B cell (primary cell): ENCODE data around the gene PTPRU. TPM values are rescaled to one million over a fixed set of nuclear protein-coding genes. Genes with fewer than 3 reads are reported as not detected.
A peak's percentile ranks its signal among the peaks of the same experiment; 100 is the strongest.

ENCODE experiments used
- ATAC-seq: fragments of 200-7000 bp; cut with Tn5 transposase; one replicate; pipeline ENCODE4 v1.10.0; 2021; ENCODE audit warnings: low read depth, mild to moderate bottlenecking, moderate number of reproducible peaks, moderate library complexity
- CTCF ChIA-PET: fragments of 350-600 bp; sonication (Branson Sonifier 250); formaldehyde crosslinking; loops from one replicate; lab custom pipeline; 2021; ENCODE audit warnings: antibody characterized with exemption, inconsistent platforms; lab: Charles Lee
- POLR2A ChIA-PET: fragments of 350-600 bp; sonication (Branson Sonifier 250); formaldehyde crosslinking; loops from one replicate; lab custom pipeline; 2021; ENCODE audit warnings: antibody characterized with exemption; lab: Charles Lee
- DNase-seq: peaks from one replicate; pipeline ENCODE4 v3.0.0; 2013
- H2AFZ ChIP-seq: 2 replicates; pipeline ENCODE4 v1.6.1; 2012; ENCODE audit warnings: mild to moderate bottlenecking, low read depth, low read length; ENCODE audit not compliant: insufficient read depth, poor library complexity, severe bottlenecking
- H3K27ac ChIP-seq, 2 donors: 1 replicate in 1 of 2; 2 replicates in 1 of 2; pipeline ENCODE4 v1.5.1; 2012 to 2013; ENCODE audit warnings: low read length in 2 of 2, mild to moderate bottlenecking in 2 of 2, moderate library complexity in 1 of 2
- H3K27me3 ChIP-seq, 4 experiments: fragments of 200-600 bp in 1 of 4; sonication (generic) in 1 of 4; replicated peaks in 1 of 4; 1 replicate in 2 of 4; 2 replicates in 2 of 4; pipeline versions ENCODE4 v1.6.1 to v1.7.0; 2013 to 2016; ENCODE audit warnings: low read length in 3 of 4, mild to moderate bottlenecking in 2 of 4, mixed read lengths in 1 of 4, moderate library complexity in 1 of 4; ENCODE audit not compliant: insufficient read depth in 4 of 4, control insufficient read depth in 3 of 4; ENCODE audit errors: control extremely low read depth in 1 of 4
- H3K36me3 ChIP-seq, 2 experiments: replicated peaks in 1 of 2; 1 replicate in 1 of 2; 2 replicates in 1 of 2; pipeline versions ENCODE4 v1.6.1 to v1.7.1; 2013; ENCODE audit warnings: low read length in 1 of 2; ENCODE audit not compliant: insufficient read depth in 2 of 2, control insufficient read depth in 1 of 2; ENCODE audit errors: control extremely low read depth in 1 of 2, extremely low read depth in 1 of 2
- H3K4me1 ChIP-seq, 2 donors: fragments of 200-600 bp in 1 of 2; sonication (generic) in 1 of 2; 1 replicate in 1 of 2; 2 replicates in 1 of 2; pipeline versions ENCODE4 v1.5.1 to v1.6.1; 2013 to 2017; ENCODE audit warnings: low read length in 2 of 2; ENCODE audit not compliant: control insufficient read depth in 2 of 2, insufficient read depth in 2 of 2
- H3K4me2 ChIP-seq: replicated peaks from 2 replicates; pipeline ENCODE3; 2012; ENCODE audit warnings: mild to moderate bottlenecking, low read depth, low read length; ENCODE audit not compliant: poor library complexity, severe bottlenecking
- H3K4me3 ChIP-seq, 5 experiments: fragments of 200-600 bp in 1 of 5; sonication (generic) in 1 of 5; 1 replicate in 3 of 5; 2 replicates in 2 of 5; pipeline versions ENCODE4 v1.5.1 to v1.7.0; 2011 to 2016; ENCODE audit warnings: low read length in 4 of 5, mild to moderate bottlenecking in 4 of 5, low read depth in 2 of 5, control low read depth in 1 of 5, moderate library complexity in 1 of 5; ENCODE audit not compliant: insufficient read depth in 1 of 5; ENCODE audit errors: control extremely low read depth in 1 of 5, extremely low read depth in 1 of 5
- H3K79me2 ChIP-seq: fragments of 200-600 bp; sonication (generic); one replicate; pipeline ENCODE4 v1.6.0; 2016; ENCODE audit warnings: low read length; ENCODE audit not compliant: control insufficient read depth, insufficient read depth
- H3K9ac ChIP-seq: fragments of 200-600 bp; sonication (generic); 2 replicates; pipeline ENCODE4 v1.6.1; 2017; ENCODE audit warnings: mild to moderate bottlenecking, low read length, moderate library complexity
- H3K9me3 ChIP-seq, 3 donors: one replicate each; pipeline versions ENCODE4 v1.6.1 to v1.7.1; 2013; ENCODE audit warnings: low read length in 2 of 3; ENCODE audit not compliant: control insufficient read depth in 2 of 3, insufficient read depth in 1 of 3; ENCODE audit errors: control extremely low read depth in 1 of 3
- H4K20me1 ChIP-seq: 2 replicates; pipeline ENCODE4 v1.6.0; 2012; ENCODE audit warnings: mild to moderate bottlenecking, low read length; ENCODE audit not compliant: insufficient read depth, control insufficient read depth, poor library complexity, severe bottlenecking
- H3K27ac Mint-ChIP-seq: one replicate; pipeline ENCODE4 v1.8.0; 2021; ENCODE audit warnings: mixed read lengths
- H3K27me3 Mint-ChIP-seq: one replicate; pipeline ENCODE4 v1.8.0; 2021; ENCODE audit warnings: mixed read lengths
- H3K4me1 Mint-ChIP-seq: one replicate; pipeline ENCODE4 v1.8.0; 2021; ENCODE audit warnings: mixed read lengths
- H3K4me3 Mint-ChIP-seq: one replicate; pipeline ENCODE4 v1.8.0; 2021; ENCODE audit warnings: mixed read lengths
- H3K9me3 Mint-ChIP-seq: one replicate; pipeline ENCODE4 v1.8.0; 2022; ENCODE audit warnings: mixed read lengths; ENCODE audit not compliant: insufficient read depth
- EZH2 ChIP-seq: IDR thresholded peaks from 2 replicates; pipeline ENCODE4 v1.6.1; 2012; ENCODE audit warnings: borderline replicate concordance, low read depth, mild to moderate bottlenecking, moderate library complexity, low read length; ENCODE audit not compliant: insufficient read depth, poor library complexity, severe bottlenecking
- WGBS: methylation state at CpG from one replicate; pipeline ENCODE4 v1.1.5; 2013; ENCODE audit warnings: missing lambda C conversion rate; ENCODE audit not compliant: insufficient coverage; 5-methylcytosine and 5-hydroxymethylcytosine counted together
- intact Hi-C: fragments of 100-400 bp; cut with micrococcal nuclease; formaldehyde crosslinking; loops from one replicate; pipeline ENCODE4 v1.10.0; 2022
- polyA plus RNA-seq: library from polyadenylated mRNA; depleted of rRNA; stranded (reverse); fragments of >200 nt; gene quantifications from 2 replicates; pipeline ENCODE4 v1.2.3, GENCODE V29; 2012
- total RNA-seq, 2 donors: library from RNA; stranded (reverse); fragments of 120-200 nt in 1 of 2; gene quantifications; 1 replicate in 1 of 2; 2 replicates in 1 of 2; pipeline versions ENCODE4 v1.2.3 to v1.2.4, GENCODE V29; 2013 to 2022
- TF ChIP-seq, protein P1 (sequence below): fragments of 200-600 bp; IDR thresholded peaks from one replicate; pipeline ENCODE4 v1.8.0; 2022; ENCODE audit warnings: antibody characterized with exemption, mild to moderate bottlenecking

PTPRU gene
- total and polyA plus RNA-seq, 2 donors (not counting 1 experiment from before 2014, with no cell fraction given): 0.10 to 0.25 TPM

DNA sequence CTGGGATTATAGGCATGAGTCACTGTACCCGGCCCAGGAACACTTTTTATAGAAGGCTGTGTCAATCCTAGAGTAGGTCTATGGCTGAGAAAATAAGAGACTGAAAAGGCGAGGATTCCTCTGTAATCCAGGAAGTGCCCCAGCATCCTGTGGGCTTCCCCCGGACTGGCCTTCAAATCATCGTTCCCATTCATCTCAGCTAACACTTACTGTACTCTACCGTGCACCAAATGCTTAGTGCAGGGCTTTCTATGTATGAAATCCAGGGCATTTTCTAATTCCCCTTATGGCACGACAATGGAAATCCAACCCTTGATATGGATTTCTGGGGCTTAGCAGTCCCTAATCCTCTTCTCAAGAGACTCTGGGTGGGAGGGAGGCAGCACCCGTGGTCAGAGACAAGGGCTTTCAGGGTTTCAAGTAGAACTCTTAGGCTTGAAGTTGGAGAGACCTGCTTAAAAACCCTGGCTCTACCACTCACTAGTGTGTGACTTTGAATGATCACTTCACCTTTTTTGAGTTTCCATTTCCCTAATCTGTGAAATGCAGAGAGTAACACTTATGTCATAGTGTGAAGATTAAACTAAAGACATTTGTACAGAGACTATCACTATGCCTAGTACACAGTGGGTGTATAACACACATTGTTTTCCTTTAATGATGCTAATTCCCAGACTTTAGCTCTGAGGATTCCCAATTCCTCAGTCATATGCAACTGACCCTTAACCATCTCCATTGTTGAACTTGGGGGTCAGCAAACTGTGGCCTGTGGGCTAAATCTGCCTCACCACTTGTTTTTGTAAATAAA is 25.8 kb upstream of the PTPRU start:
- H3K27me3 Mint-ChIP-seq: no peaks in the 10 kb centered on the region
- Histone ChIP-seq H3K27me3 (no peaks in the 10 kb centered on the region), H3K4me3 (no peak overlapping the region), H3K36me3 (peaks cover 0 to 28% of the 10 kb centered on the region in 2 experiments), H2AFZ (no peak overlapping the region), H3K9ac (no peak overlapping the region), H3K4me1 (peaks cover 10 to 13% of the 10 kb centered on the region in 2 donors), H3K79me2 (no peaks in the 10 kb centered on the region), H3K4me2 (no peak overlapping the region), H3K27ac (peak overlapping the region in 1 of 2 donors; percentile 65), H3K9me3 (no peaks in the 10 kb centered on the region), H4K20me1 (no peaks in the 10 kb centered on the region)
- H3K27ac Mint-ChIP-seq: peak overlapping the region; percentile 50
- 64% methylated on average over 4 of the region's 7 CpGs for WGBS
- DNase-seq: peak; percentile 36
- CTCF ChIA-PET: no interaction called here
- TF ChIP-seq, protein P1, sequence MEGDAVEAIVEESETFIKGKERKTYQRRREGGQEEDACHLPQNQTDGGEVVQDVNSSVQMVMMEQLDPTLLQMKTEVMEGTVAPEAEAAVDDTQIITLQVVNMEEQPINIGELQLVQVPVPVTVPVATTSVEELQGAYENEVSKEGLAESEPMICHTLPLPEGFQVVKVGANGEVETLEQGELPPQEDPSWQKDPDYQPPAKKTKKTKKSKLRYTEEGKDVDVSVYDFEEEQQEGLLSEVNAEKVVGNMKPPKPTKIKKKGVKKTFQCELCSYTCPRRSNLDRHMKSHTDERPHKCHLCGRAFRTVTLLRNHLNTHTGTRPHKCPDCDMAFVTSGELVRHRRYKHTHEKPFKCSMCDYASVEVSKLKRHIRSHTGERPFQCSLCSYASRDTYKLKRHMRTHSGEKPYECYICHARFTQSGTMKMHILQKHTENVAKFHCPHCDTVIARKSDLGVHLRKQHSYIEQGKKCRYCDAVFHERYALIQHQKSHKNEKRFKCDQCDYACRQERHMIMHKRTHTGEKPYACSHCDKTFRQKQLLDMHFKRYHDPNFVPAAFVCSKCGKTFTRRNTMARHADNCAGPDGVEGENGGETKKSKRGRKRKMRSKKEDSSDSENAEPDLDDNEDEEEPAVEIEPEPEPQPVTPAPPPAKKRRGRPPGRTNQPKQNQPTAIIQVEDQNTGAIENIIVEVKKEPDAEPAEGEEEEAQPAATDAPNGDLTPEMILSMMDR: no peak
- intact Hi-C loops: no loop called here
- no peak overlapping the region for H3K4me3 Mint-ChIP-seq
- H3K4me1 Mint-ChIP-seq: peaks cover 19% of the 10 kb centered on the region
- POLR2A ChIA-PET: no interaction called here
- peak; percentile 51 for ATAC-seq
- H3K9me3 Mint-ChIP-seq: no peaks in the 10 kb centered on the region

DNA sequence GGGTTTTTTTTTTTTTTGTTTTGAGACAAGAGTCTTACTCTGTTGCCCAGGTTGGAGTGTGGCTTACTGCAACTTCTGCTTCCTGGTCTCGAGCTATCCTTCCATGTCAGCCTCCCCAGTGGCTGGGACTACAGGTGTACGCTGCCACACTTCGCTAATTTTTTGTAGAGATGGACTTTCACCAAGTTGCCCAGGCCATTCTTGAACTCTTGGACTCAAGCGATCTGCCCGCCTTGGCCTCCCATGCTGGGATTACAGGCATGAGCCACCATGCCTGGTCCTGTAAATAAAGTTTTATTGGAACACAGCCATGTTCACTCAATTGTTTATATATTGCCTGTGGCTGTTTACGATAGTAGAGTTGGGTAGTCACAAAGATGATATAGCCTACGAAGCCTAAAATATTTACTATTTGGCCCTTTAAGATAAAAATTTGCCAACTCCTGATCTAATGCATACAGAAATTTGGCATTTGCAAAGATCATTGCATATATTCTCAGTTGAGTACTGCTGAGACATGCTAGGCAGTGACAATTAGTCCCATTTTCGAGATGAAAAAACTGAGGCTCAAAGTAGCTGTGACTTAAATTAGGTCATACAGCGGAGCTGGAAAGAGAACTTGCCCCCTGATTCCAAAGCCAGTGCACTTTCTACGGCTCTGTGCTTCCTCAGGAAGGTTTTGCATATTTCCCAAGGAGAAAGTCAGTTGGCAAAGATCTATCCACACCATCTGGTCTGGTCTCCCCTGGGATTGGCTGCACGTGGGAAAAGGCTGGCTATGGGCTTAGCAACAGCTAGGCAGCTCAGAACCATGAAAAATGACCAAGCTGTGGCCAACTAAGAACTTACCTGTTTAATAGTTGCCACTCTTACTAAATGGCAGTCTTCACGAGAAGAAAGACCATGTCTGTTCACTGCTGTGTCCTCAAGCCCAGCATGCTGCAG is 25.0 kb upstream of the PTPRU start:
- WGBS: 79% methylated on average over 8 of the region's 12 CpGs
- Histone ChIP-seq H3K4me2 (no peak overlapping the region), H4K20me1 (no peaks in the 10 kb centered on the region), H2AFZ (no peak overlapping the region), H3K4me1 (peaks cover 10 to 13% of the 10 kb centered on the region in 2 donors), H3K79me2 (no peaks in the 10 kb centered on the region), H3K27me3 (no peaks in the 10 kb centered on the region), H3K9ac (no peak overlapping the region), H3K4me3 (no peak overlapping the region), H3K9me3 (no peaks in the 10 kb centered on the region), H3K27ac (peak overlapping the region in 1 of 2 donors; percentile 65), H3K36me3 (peaks cover 0 to 28% of the 10 kb centered on the region in 2 experiments)
- Mint-ChIP-seq H3K4me1 (peaks cover 19% of the 10 kb centered on the region), H3K27ac (peak overlapping the region; percentile 72), H3K9me3 (no peaks in the 10 kb centered on the region), H3K4me3 (no peak overlapping the region), H3K27me3 (no peaks in the 10 kb centered on the region)
- intact Hi-C loops: no loop called here
- no peak for DNase-seq
- CTCF ChIA-PET: no interaction called here
- ATAC-seq: no peak
- no peak for TF ChIP-seq EZH2
- TF ChIP-seq, protein P1: no peak
- POLR2A ChIA-PET: no interaction called here
